CD14-positive monocyte (primary cell): ENCODE results near the gene HSD17B8. TPM values are rescaled to one million over a fixed set of nuclear protein-coding genes. Genes with fewer than 3 reads are reported as not detected.

Experiments
- DNase-seq, 3 donors: peaks; one replicate each; pipeline ENCODE4 v3.0.0-alpha.2; 2011 to 2022
- H2AFZ ChIP-seq: 2 replicates; pipeline ENCODE4 v1.6.0; 2012; ENCODE audit warnings: mild to moderate bottlenecking, low read depth, low read length, inconsistent platforms; ENCODE audit not compliant: insufficient read depth, poor library complexity, severe bottlenecking
- H3K27ac ChIP-seq, 2 donors: 1 replicate in 1 of 2; 2 replicates in 1 of 2; pipeline ENCODE4 v1.5.1; 2012 to 2013; ENCODE audit warnings: low read length in 2 of 2, control low read depth in 1 of 2, inconsistent platforms in 1 of 2, low read depth in 1 of 2, mild to moderate bottlenecking in 1 of 2
- H3K27me3 ChIP-seq, 2 donors: one replicate each; pipeline versions ENCODE4 v1.6.0 to v1.6.1; 2011 to 2013; ENCODE audit warnings: low read length in 2 of 2; ENCODE audit not compliant: control insufficient read depth in 2 of 2, insufficient read depth in 2 of 2
- H3K36me3 ChIP-seq, 2 donors: replicated peaks in 1 of 2; 1 replicate in 1 of 2; 2 replicates in 1 of 2; pipeline versions ENCODE4 v1.5.1 to v1.6.1; 2012 to 2013; ENCODE audit warnings: low read length in 2 of 2, control low read depth in 1 of 2, inconsistent platforms in 1 of 2, mild to moderate bottlenecking in 1 of 2; ENCODE audit not compliant: insufficient read depth in 2 of 2, control insufficient read depth in 1 of 2
- H3K4me1 ChIP-seq, 2 donors: 1 replicate in 1 of 2; 2 replicates in 1 of 2; pipeline versions ENCODE4 v1.5.1 to v1.6.1; 2012 to 2013; ENCODE audit warnings: low read length in 2 of 2, control low read depth in 1 of 2, inconsistent platforms in 1 of 2, mild to moderate bottlenecking in 1 of 2, moderate library complexity in 1 of 2; ENCODE audit not compliant: insufficient read depth in 2 of 2, control insufficient read depth in 1 of 2
- H3K4me2 ChIP-seq: replicated peaks from 2 replicates; pipeline ENCODE3; 2012; ENCODE audit warnings: low read length, moderate library complexity, mild to moderate bottlenecking; ENCODE audit not compliant: poor library complexity, severe bottlenecking; ENCODE audit errors: extremely low read depth
- H3K4me3 ChIP-seq, 3 experiments: fragments of 200-600 bp in 1 of 3; sonication (generic) in 1 of 3; replicated peaks in 1 of 3; 1 replicate in 2 of 3; 2 replicates in 1 of 3; pipeline ENCODE4 v1.5.1; 2011 to 2013; ENCODE audit warnings: low read length in 3 of 3, mild to moderate bottlenecking in 3 of 3, control low read depth in 2 of 3, low read depth in 2 of 3, inconsistent platforms in 1 of 3, moderate library complexity in 1 of 3
- H3K79me2 ChIP-seq: 2 replicates; pipeline ENCODE4 v1.6.0; 2012; ENCODE audit warnings: mild to moderate bottlenecking, control low read depth, inconsistent platforms, low read length, moderate library complexity; ENCODE audit not compliant: insufficient read depth
- H3K9ac ChIP-seq: 2 replicates; pipeline ENCODE4 v1.6.0; 2017; ENCODE audit warnings: low read length, mild to moderate bottlenecking; ENCODE audit not compliant: insufficient read depth, poor library complexity, severe bottlenecking
- H3K9me3 ChIP-seq, 2 donors: replicated peaks in 1 of 2; 1 replicate in 1 of 2; 2 replicates in 1 of 2; pipeline versions ENCODE4 v1.5.1 to v1.6.1; 2012 to 2013; ENCODE audit warnings: low read length in 2 of 2, control low read depth in 1 of 2; ENCODE audit not compliant: control insufficient read depth in 1 of 2, insufficient read depth in 1 of 2
- H4K20me1 ChIP-seq: 2 replicates; pipeline ENCODE4 v1.6.0; 2012; ENCODE audit warnings: mild to moderate bottlenecking, low read length, control low read depth, moderate library complexity; ENCODE audit not compliant: insufficient read depth
- H3K27ac Mint-ChIP-seq, 7 donors: one replicate each; pipeline ENCODE4 v1.8.0; 2020; ENCODE audit warnings: mild to moderate bottlenecking in 7 of 7, mixed read lengths in 7 of 7, moderate library complexity in 6 of 7, inconsistent platforms in 2 of 7
- H3K27me3 Mint-ChIP-seq, 3 donors: one replicate each; pipeline ENCODE4 v1.8.0; 2021 to 2022; ENCODE audit warnings: low read depth in 3 of 3, mild to moderate bottlenecking in 3 of 3, mixed read lengths in 3 of 3, moderate library complexity in 3 of 3, inconsistent platforms in 1 of 3
- H3K36me3 Mint-ChIP-seq, 2 donors: one replicate each; pipeline ENCODE4 v1.8.0; 2020; ENCODE audit warnings: mixed read lengths in 2 of 2, inconsistent platforms in 1 of 2, mild to moderate bottlenecking in 1 of 2
- H3K4me1 Mint-ChIP-seq: one replicate; pipeline ENCODE4 v1.8.0; 2020; ENCODE audit warnings: mild to moderate bottlenecking, mixed read lengths
- H3K4me3 Mint-ChIP-seq, 2 donors: one replicate each; pipeline ENCODE4 v1.8.0; 2020; ENCODE audit warnings: mild to moderate bottlenecking in 2 of 2, mixed read lengths in 2 of 2, moderate library complexity in 1 of 2
- H3K9me3 Mint-ChIP-seq, 7 donors: one replicate each; pipeline ENCODE4 v1.8.0; 2020 to 2022; ENCODE audit warnings: mixed read lengths in 7 of 7, mild to moderate bottlenecking in 6 of 7, moderate library complexity in 6 of 7, inconsistent platforms in 2 of 7
- CTCF ChIP-seq: fragments of 200-600 bp; IDR thresholded peaks from one replicate; pipeline ENCODE4 v1.8.0; 2022; ENCODE audit warnings: antibody characterized with exemption, mild to moderate bottlenecking
- WGBS: methylation state at CpG from one replicate; pipeline ENCODE4 v1.1.5; 2013; ENCODE audit warnings: missing lambda C conversion rate; ENCODE audit not compliant: insufficient coverage; 5-methylcytosine and 5-hydroxymethylcytosine counted together
- intact Hi-C, 2 donors: fragments of 100-400 bp; cut with micrococcal nuclease; formaldehyde crosslinking; loops; one replicate each; pipeline versions ENCODE4 v1.15.0 to v1.15.1; 2023
- polyA plus RNA-seq, 3 donors: library from polyadenylated mRNA; depleted of rRNA in 1 of 3; unstranded in 2 of 3; stranded (reverse) in 1 of 3; fragments of 300-500 nt in 2 of 3; fragments of >200 nt in 1 of 3; fragmentation: Illumina TruSeq in 2 of 3; gene quantifications; 1 replicate in 2 of 3; 2 replicates in 1 of 3; pipeline ENCODE4 v1.2.3, GENCODE V29; 2012 to 2021

The HSD17B8 gene
- polyA plus RNA-seq, 3 donors = 3.8 to 10.6 (median 4.7) TPM

- WGBS = 96% methylated on average over 7 of the region's 9 CpGs
- Mint-ChIP-seq H3K27me3 (peaks cover 22 to 42% (median 29%) of the 10 kb centered on the region in 3 donors), H3K4me3 (no peak overlapping the region), H3K4me1 (peaks cover 8% of the 10 kb centered on the region), H3K36me3 (peaks cover 12 to 13% of the 10 kb centered on the region in 2 donors), H3K27ac (no peak overlapping the region), H3K9me3 (peaks cover 14 to 26% (median 19%) of the 10 kb centered on the region in 7 donors)
- Histone ChIP-seq H3K36me3 (no peaks in the 10 kb centered on the region), H4K20me1 (no peaks in the 10 kb centered on the region), H3K4me3 (no peak overlapping the region), H3K27me3 (peaks cover under 1 to 22% of the 10 kb centered on the region in 2 donors), H2AFZ (no peak overlapping the region), H3K9me3 (peaks cover 7% of the 10 kb centered on the region in 2 donors), H3K4me2 (no peak overlapping the region), H3K9ac (no peak overlapping the region), H3K79me2 (no peaks in the 10 kb centered on the region), H3K4me1 (peaks cover 0 to 6% of the 10 kb centered on the region in 2 donors), H3K27ac (no peak overlapping the region)
- TF ChIP-seq CTCF = no peak
- intact Hi-C loops = no loop called here
- no peak for DNase-seq
These were observed 19.3 kb upstream of the HSD17B8 start for GRCh38 chr6:33185190-33185589.

- no peak overlapping the region for H3K4me2 ChIP-seq
- Mint-ChIP-seq H3K4me1 (peaks cover 8% of the 10 kb centered on the region), H3K36me3 (peaks cover 12 to 13% of the 10 kb centered on the region in 2 donors), H3K4me3 (no peak overlapping the region), H3K27ac (no peak overlapping the region), H3K9me3 (peaks cover 14 to 26% (median 19%) of the 10 kb centered on the region in 7 donors), H3K27me3 (peaks cover 27 to 47% (median 27%) of the 10 kb centered on the region in 3 donors)
- no peaks in the 10 kb centered on the region for H4K20me1 ChIP-seq
- TF ChIP-seq CTCF = no peak
- peaks cover 7% of the 10 kb centered on the region in 2 donors for H3K9me3 ChIP-seq
- H3K4me3 ChIP-seq = no peak overlapping the region
- H3K79me2 ChIP-seq = no peaks in the 10 kb centered on the region
- H3K27ac ChIP-seq = no peak overlapping the region
- 92% methylated on average over 4 of the region's 4 CpGs for WGBS
- H2AFZ ChIP-seq = no peak overlapping the region
- peaks cover 3 to 27% of the 10 kb centered on the region in 2 donors for H3K27me3 ChIP-seq
- H3K9ac ChIP-seq = no peak overlapping the region
- H3K36me3 ChIP-seq = no peaks in the 10 kb centered on the region
- intact Hi-C loops = no loop called here
- H3K4me1 ChIP-seq = peaks cover 0 to 6% of the 10 kb centered on the region in 2 donors
- DNase-seq = no peak
These were observed 18.7 kb upstream of the HSD17B8 start for GRCh38 chr6:33185654-33186187.
